ENCODE results near the gene CYFIP1. TPM values are rescaled to one million over a fixed set of nuclear protein-coding genes. Genes with fewer than 3 reads are reported as not detected.

CYFIP1 gene
- total and polyA plus RNA-seq, 7 experiments from 2014 or later: 0.40 to 37.8 (median 10.0) TPM

GRCh38 chr15:22877607-22878006, 102.6 kb downstream of the CYFIP1 start:
- Mint-ChIP-seq H3K36me3 (peaks cover 0 to 13% (median 6%) of the 10 kb centered on the region in 5 donors), H3K9me3 (peaks cover 0 to 4% (median 0%) of the 10 kb centered on the region in 11 donors), H3K27ac (no peak overlapping the region), H3K4me3 (no peak overlapping the region), H3K27me3 (peaks cover 0 to 3% (median 0%) of the 10 kb centered on the region in 5 donors), H3K4me1 (no peaks in the 10 kb centered on the region)
- no peak for ATAC-seq
- Histone ChIP-seq H3K9me3 (ENCODE audit: control insufficient read depth in 2 of 3, low read length in 3 of 3) (peaks cover 0 to 4% (median 0%) of the 10 kb centered on the region in 3 experiments), H3K36me3 (ENCODE audit: control insufficient read depth in 2 of 3, insufficient read depth in 3 of 3, low read length in 3 of 3) (no peaks in the 10 kb centered on the region), H3K27me3 (ENCODE audit: control insufficient read depth in 2 of 2, insufficient read depth in 2 of 2, low read length in 2 of 2) (no peaks in the 10 kb centered on the region), H3K4me3 (ENCODE audit: low read length) (no peak overlapping the region), H3K27ac (ENCODE audit: low read depth, low read length) (no peak overlapping the region), H3K4me1 (ENCODE audit: control insufficient read depth in 2 of 2, insufficient read depth in 2 of 2, low read length in 2 of 2) (no peaks in the 10 kb centered on the region)
- no peak for DNase-seq
- ChIA-PET POLR2A (no interaction called here), CTCF (no interaction called here)
- intact Hi-C loops (cut with micrococcal nuclease): no loop called here

DNA sequence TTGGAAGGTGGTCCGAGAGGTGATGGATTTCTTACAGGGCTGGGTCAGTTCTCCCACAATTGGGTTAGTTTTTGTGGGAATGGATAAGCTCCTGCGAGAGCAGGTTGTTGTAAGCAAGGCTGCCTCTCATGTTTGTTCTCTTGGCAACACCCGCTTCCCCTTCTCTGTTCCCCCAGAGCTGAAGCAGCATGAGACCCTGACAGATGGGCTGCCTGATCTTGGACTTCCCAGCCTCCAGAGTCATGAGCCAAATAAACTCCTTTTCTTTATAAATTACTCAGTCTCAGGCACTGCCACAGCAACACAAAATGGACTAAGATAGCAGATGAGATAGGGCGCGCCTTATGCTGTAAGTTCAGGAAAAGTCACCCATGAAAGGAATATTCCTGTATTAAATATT, 103.1 kb downstream of the CYFIP1 start:
- H3K36me3 ChIP-seq (ENCODE audit: control insufficient read depth in 2 of 3, insufficient read depth in 3 of 3, low read length in 3 of 3): no peaks in the 10 kb centered on the region
- DNase-seq: no peak
- Mint-ChIP-seq H3K27me3 (peaks cover 0 to 3% (median 0%) of the 10 kb centered on the region in 5 donors), H3K36me3 (peaks cover 0 to 17% (median 6%) of the 10 kb centered on the region in 5 donors), H3K9me3 (peaks cover 0 to 4% (median 0%) of the 10 kb centered on the region in 11 donors), H3K4me1 (no peaks in the 10 kb centered on the region), H3K4me3 (no peak overlapping the region), H3K27ac (no peak overlapping the region)
- H3K4me3 ChIP-seq (ENCODE audit: low read length): no peak overlapping the region
- intact Hi-C loops (cut with micrococcal nuclease): no loop called here
- H3K4me1 ChIP-seq (ENCODE audit: control insufficient read depth in 2 of 2, insufficient read depth in 2 of 2, low read length in 2 of 2): no peaks in the 10 kb centered on the region
- H3K9me3 ChIP-seq (ENCODE audit: control insufficient read depth in 2 of 3, low read length in 3 of 3): peaks cover 0 to 4% (median 0%) of the 10 kb centered on the region in 3 experiments
- no peak overlapping the region for H3K27ac ChIP-seq (ENCODE audit: low read depth, low read length)
- H3K27me3 ChIP-seq (ENCODE audit: control insufficient read depth in 2 of 2, insufficient read depth in 2 of 2, low read length in 2 of 2): no peaks in the 10 kb centered on the region
- ATAC-seq: no peak
- ChIA-PET CTCF (no interaction called here), POLR2A (no interaction called here)

DNA sequence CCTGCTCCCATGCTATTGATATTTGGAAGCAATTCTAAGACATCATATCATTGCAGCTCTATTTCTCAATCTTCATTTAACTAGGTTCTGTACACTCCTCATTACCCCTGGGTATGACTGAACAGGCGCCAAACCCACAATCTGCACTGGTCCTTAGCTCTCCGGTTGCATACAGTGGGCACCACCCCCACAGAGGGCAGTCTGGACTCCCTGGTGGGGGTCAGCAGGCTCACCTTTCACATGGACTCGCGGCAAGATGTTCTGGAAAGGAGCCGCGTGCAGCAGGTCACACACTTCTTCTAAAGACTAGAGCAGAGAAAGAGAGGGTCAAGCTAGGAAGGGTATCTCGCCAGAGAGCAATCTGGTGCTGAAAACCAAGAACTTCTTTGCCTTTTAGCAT, 105.2 kb downstream of the CYFIP1 start:
- Mint-ChIP-seq H3K9me3 (peaks cover 0 to 4% (median 0%) of the 10 kb centered on the region in 11 donors), H3K27ac (no peak overlapping the region), H3K4me1 (peaks cover 0 to 6% (median 0%) of the 10 kb centered on the region in 7 donors), H3K27me3 (peaks cover 0 to 3% (median 0%) of the 10 kb centered on the region in 5 donors), H3K36me3 (peaks cover 0 to 12% (median 9%) of the 10 kb centered on the region in 5 donors), H3K4me3 (no peak overlapping the region)
- Histone ChIP-seq H3K4me3 (ENCODE audit: low read length) (no peak overlapping the region), H3K36me3 (ENCODE audit: control insufficient read depth in 2 of 3, insufficient read depth in 3 of 3, low read length in 3 of 3) (no peaks in the 10 kb centered on the region), H3K27me3 (ENCODE audit: control insufficient read depth in 2 of 2, insufficient read depth in 2 of 2, low read length in 2 of 2) (no peaks in the 10 kb centered on the region), H3K4me1 (ENCODE audit: control insufficient read depth in 2 of 2, insufficient read depth in 2 of 2, low read length in 2 of 2) (no peaks in the 10 kb centered on the region), H3K9me3 (ENCODE audit: control insufficient read depth in 2 of 3, low read length in 3 of 3) (peaks cover 0 to 4% (median 0%) of the 10 kb centered on the region in 3 experiments), H3K27ac (ENCODE audit: low read depth, low read length) (no peak overlapping the region)
- CTCF ChIA-PET: no interaction called here
- intact Hi-C loops (cut with micrococcal nuclease): no loop called here
- DNase-seq: no peak
- POLR2A ChIA-PET: no interaction called here
- ATAC-seq: no peak

DNA sequence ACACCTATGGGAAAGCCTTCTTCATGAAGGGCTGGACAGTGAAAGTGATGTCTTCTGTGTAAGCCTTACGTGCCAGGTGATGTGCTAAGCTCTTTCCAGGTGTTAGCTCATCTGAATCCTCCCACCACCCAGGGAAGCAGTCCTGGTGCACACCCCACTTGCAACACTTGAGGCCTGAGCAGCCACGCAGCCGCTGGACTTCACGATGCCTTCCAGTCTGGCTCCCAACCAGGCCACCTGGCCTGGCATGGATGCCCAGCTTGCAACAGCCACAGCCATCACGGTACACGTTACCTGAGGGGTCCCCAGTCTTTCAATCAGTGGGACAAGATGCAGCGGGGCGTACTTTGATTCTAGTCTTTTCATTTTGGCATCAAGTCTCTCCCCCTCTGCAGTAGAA, 105.9 kb downstream of the CYFIP1 start:
- peaks cover 0 to 4% (median 0%) of the 10 kb centered on the region in 11 donors for H3K9me3 Mint-ChIP-seq
- ATAC-seq (no peak), DNase-seq (no peak)
- no peaks in the 10 kb centered on the region for H3K27me3 ChIP-seq (ENCODE audit: control insufficient read depth in 2 of 2, insufficient read depth in 2 of 2, low read length in 2 of 2)
- ChIA-PET CTCF (no interaction called here), POLR2A (no interaction called here)
- H3K4me3 Mint-ChIP-seq: no peak overlapping the region
- intact Hi-C loops (cut with micrococcal nuclease): no loop called here
- no peaks in the 10 kb centered on the region for H3K4me1 ChIP-seq (ENCODE audit: control insufficient read depth in 2 of 2, insufficient read depth in 2 of 2, low read length in 2 of 2)
- H3K4me3 ChIP-seq (ENCODE audit: low read length): no peak overlapping the region
- H3K27ac ChIP-seq (ENCODE audit: low read depth, low read length): no peak overlapping the region
- peaks cover 0 to 3% (median 0%) of the 10 kb centered on the region in 5 donors for H3K27me3 Mint-ChIP-seq
- no peak overlapping the region for H3K27ac Mint-ChIP-seq
- peaks cover 0 to 4% (median 0%) of the 10 kb centered on the region in 3 experiments for H3K9me3 ChIP-seq (ENCODE audit: control insufficient read depth in 2 of 3, low read length in 3 of 3)
- peaks cover 3 to 14% (median 9%) of the 10 kb centered on the region in 5 donors for H3K36me3 Mint-ChIP-seq
- peaks cover 0 to 6% (median 0%) of the 10 kb centered on the region in 7 donors for H3K4me1 Mint-ChIP-seq
- H3K36me3 ChIP-seq (ENCODE audit: control insufficient read depth in 2 of 3, insufficient read depth in 3 of 3, low read length in 3 of 3): no peaks in the 10 kb centered on the region

- Histone ChIP-seq H3K4me3 (ENCODE audit: low read length) (no peak overlapping the region), H3K27me3 (ENCODE audit: control insufficient read depth in 2 of 2, insufficient read depth in 2 of 2, low read length in 2 of 2) (no peaks in the 10 kb centered on the region), H3K36me3 (ENCODE audit: control insufficient read depth in 2 of 3, insufficient read depth in 3 of 3, low read length in 3 of 3) (peaks cover 0 to 4% (median 0%) of the 10 kb centered on the region in 3 experiments), H3K4me1 (ENCODE audit: control insufficient read depth in 2 of 2, insufficient read depth in 2 of 2, low read length in 2 of 2) (no peaks in the 10 kb centered on the region), H3K9me3 (ENCODE audit: control insufficient read depth in 2 of 3, low read length in 3 of 3) (peaks cover 0 to 4% (median 0%) of the 10 kb centered on the region in 3 experiments), H3K27ac (ENCODE audit: low read depth, low read length) (no peak overlapping the region)
- H3K9me3 Mint-ChIP-seq: peaks cover 0 to 4% (median 0%) of the 10 kb centered on the region in 11 donors
- H3K27ac Mint-ChIP-seq: no peak overlapping the region
- H3K4me3 Mint-ChIP-seq: no peak overlapping the region
- ChIA-PET CTCF (no interaction called here), POLR2A (no interaction called here)
- peaks cover 0 to 6% (median 0%) of the 10 kb centered on the region in 7 donors for H3K4me1 Mint-ChIP-seq
- no peak for DNase-seq
- ATAC-seq: no peak
- intact Hi-C loops (cut with micrococcal nuclease): no loop called here
- peaks cover 0 to 3% (median 0%) of the 10 kb centered on the region in 5 donors for H3K27me3 Mint-ChIP-seq
- peaks cover 5 to 18% (median 9%) of the 10 kb centered on the region in 5 donors for H3K36me3 Mint-ChIP-seq
These were observed 106.3 kb downstream of the CYFIP1 start for GRCh38 chr15:22873841-22874240.

- Histone ChIP-seq H3K4me3 (ENCODE audit: low read length) (no peak overlapping the region), H3K9me3 (ENCODE audit: control insufficient read depth in 2 of 3, low read length in 3 of 3) (peaks cover 0 to 4% (median 0%) of the 10 kb centered on the region in 3 experiments), H3K4me1 (ENCODE audit: control insufficient read depth in 2 of 2, insufficient read depth in 2 of 2, low read length in 2 of 2) (no peaks in the 10 kb centered on the region), H3K27me3 (ENCODE audit: control insufficient read depth in 2 of 2, insufficient read depth in 2 of 2, low read length in 2 of 2) (no peaks in the 10 kb centered on the region), H3K36me3 (ENCODE audit: control insufficient read depth in 2 of 3, insufficient read depth in 3 of 3, low read length in 3 of 3) (peaks cover 0 to 9% (median 0%) of the 10 kb centered on the region in 3 experiments), H3K27ac (ENCODE audit: low read depth, low read length) (no peak overlapping the region)
- Mint-ChIP-seq H3K9me3 (peaks cover 0 to 4% (median 0%) of the 10 kb centered on the region in 11 donors), H3K4me1 (peaks cover 0 to 6% (median 0%) of the 10 kb centered on the region in 7 donors), H3K27ac (no peak overlapping the region), H3K4me3 (no peak overlapping the region), H3K36me3 (peaks cover 5 to 20% (median 10%) of the 10 kb centered on the region in 5 donors), H3K27me3 (peaks cover 0 to 2% (median 0%) of the 10 kb centered on the region in 5 donors)
- intact Hi-C loops (cut with micrococcal nuclease): no loop called here
- ChIA-PET CTCF (no interaction called here), POLR2A (no interaction called here)
- ATAC-seq: no peak
- DNase-seq: no peak
These were observed 107.0 kb downstream of the CYFIP1 start for GRCh38 chr15:22872936-22873701.

Data from naive thymus-derived CD4-positive, alpha-beta T cell (primary cell).